ENCODE measurements around the gene OR1D5. TPM values are rescaled to one million over a fixed set of nuclear protein-coding genes. Genes with fewer than 3 reads are reported as not detected.
"Not testable (repeated sequence)": the region's sequence is repeated elsewhere in the genome, so short reads cannot be mapped to it uniquely, and the experiment has no call there.

The OR1D5 gene
- polyA plus RNA-seq, 1 donor = not detected

DNA sequence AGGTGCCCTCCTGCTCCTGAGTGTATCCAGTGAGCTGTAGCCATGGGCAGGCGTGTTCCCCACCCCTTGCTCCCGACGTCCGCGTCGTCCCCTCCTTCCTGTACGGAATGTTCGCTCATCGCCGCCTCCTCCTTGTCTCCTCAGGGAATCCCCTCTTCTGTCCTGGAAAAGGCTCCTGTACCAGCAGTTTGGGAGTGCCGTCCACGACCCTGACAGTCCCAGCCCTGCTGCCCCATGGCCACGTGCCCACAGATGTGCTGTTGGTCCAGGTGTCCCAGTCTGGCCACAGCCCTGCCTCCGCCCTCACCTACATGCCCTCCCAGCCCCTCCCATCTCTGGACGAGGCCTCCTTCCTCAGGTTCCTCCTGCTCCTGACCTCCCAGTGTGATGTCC is 30.2 kb downstream of the OR1D5 start:
- no peak for DNase-seq
- Histone ChIP-seq H3K4me3 (ENCODE audit: low read length) (no peak overlapping the region), H3K27me3 (ENCODE audit: control insufficient read depth, insufficient read depth, low read length) (no peaks in the 10 kb centered on the region), H3K4me1 (ENCODE audit: control insufficient read depth, insufficient read depth, low read length) (no peaks in the 10 kb centered on the region), H3K27ac (ENCODE audit: low read length) (no peak overlapping the region), H3K36me3 (ENCODE audit: control insufficient read depth, insufficient read depth, low read length) (peaks cover 17% of the 10 kb centered on the region), H3K9me3 (ENCODE audit: control insufficient read depth, low read depth, low read length) (no peaks in the 10 kb centered on the region)
- WGBS (ENCODE audit: insufficient coverage, low lambda C conversion rate) = no CpG with 5 or more reads among the region's 15 CpGs

GRCh38 chr17:3032258-3033247 is 30.9 kb downstream of the OR1D5 start:
- DNase-seq = no peak
- Histone ChIP-seq H3K36me3 (ENCODE audit: control insufficient read depth, insufficient read depth, low read length) (peaks cover 21% of the 10 kb centered on the region), H3K27ac (ENCODE audit: low read length) (no peak overlapping the region), H3K4me3 (ENCODE audit: low read length) (no peak overlapping the region), H3K4me1 (ENCODE audit: control insufficient read depth, insufficient read depth, low read length) (no peaks in the 10 kb centered on the region), H3K9me3 (ENCODE audit: control insufficient read depth, low read depth, low read length) (no peaks in the 10 kb centered on the region), H3K27me3 (ENCODE audit: control insufficient read depth, insufficient read depth, low read length) (no peaks in the 10 kb centered on the region)
- WGBS (ENCODE audit: insufficient coverage, low lambda C conversion rate) = no CpG with 5 or more reads among the region's 27 CpGs

- H3K36me3 ChIP-seq (ENCODE audit: control insufficient read depth, insufficient read depth, low read length) = peaks cover 33% of the 10 kb centered on the region
- H3K27ac ChIP-seq (ENCODE audit: low read length); DNase-seq; H3K27me3 ChIP-seq (ENCODE audit: control insufficient read depth, insufficient read depth, low read length); H3K9me3 ChIP-seq (ENCODE audit: control insufficient read depth, low read depth, low read length); H3K4me3 ChIP-seq (ENCODE audit: low read length); H3K4me1 ChIP-seq (ENCODE audit: control insufficient read depth, insufficient read depth, low read length): not testable (repeated sequence)
- no CpG with 5 or more reads among the region's 14 CpGs for WGBS (ENCODE audit: insufficient coverage, low lambda C conversion rate)
Measured at GRCh38 chr17:3030852-3031470, 32.4 kb downstream of the OR1D5 start.

DNA sequence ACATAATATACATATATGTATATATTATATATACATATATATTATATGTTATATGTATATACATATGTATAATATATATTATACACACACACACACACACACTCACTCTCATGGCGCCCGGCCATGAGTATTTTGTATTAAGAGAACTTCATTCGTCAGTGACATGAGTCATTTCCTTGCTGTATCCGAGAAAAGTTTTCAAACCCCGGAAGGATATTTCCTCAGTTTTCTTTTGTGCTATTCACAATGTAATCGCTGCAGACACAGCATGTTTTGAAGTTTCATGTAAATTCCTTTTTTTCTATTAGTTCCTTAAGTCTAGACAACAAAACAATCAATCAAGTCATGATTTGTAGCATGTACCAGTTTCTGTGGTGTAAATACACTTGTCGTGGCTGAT is 33.3 kb downstream of the OR1D5 start:
- Histone ChIP-seq H3K27ac (ENCODE audit: low read length) (no peak overlapping the region), H3K9me3 (ENCODE audit: control insufficient read depth, low read depth, low read length) (no peaks in the 10 kb centered on the region), H3K4me3 (ENCODE audit: low read length) (no peak overlapping the region), H3K27me3 (ENCODE audit: control insufficient read depth, insufficient read depth, low read length) (no peaks in the 10 kb centered on the region), H3K36me3 (ENCODE audit: control insufficient read depth, insufficient read depth, low read length) (peaks cover 37% of the 10 kb centered on the region), H3K4me1 (ENCODE audit: control insufficient read depth, insufficient read depth, low read length) (no peaks in the 10 kb centered on the region)
- no peak for DNase-seq
- WGBS (ENCODE audit: insufficient coverage, low lambda C conversion rate) = 82% methylated on average over 4 of the region's 7 CpGs

DNA sequence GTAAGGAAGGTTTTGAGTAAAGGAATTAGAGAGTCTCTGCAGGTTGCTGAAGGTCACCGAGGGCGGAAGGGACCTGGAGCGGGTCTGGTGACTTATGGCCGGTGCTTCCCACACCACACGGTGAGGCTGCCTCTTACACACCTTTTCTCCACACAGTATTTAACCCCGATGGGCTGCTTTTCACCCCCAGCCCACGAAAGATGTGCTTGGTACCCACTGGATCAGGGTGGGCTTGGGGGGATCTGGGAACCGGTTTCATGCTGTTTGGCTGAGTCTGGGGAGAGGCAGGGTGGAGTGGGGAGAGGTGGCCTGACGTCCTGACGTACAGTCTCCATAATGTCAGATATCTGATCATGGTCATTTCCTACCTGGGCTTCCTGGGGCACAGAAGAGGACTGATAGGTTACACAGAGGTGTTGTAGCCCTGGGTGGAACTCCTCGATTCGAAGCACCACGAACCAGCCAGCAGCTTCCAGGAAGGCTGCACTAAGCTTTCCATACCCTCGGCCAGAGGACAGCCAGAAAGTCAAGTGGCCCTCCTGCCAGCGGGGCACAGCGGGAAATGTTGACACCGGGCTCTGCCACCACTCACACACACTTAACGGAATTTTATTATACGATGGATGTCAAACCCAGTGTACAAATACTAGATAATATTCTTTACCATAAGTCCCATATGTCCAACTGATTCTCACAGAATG is 34.0 kb downstream of the OR1D5 start:
- no peaks in the 10 kb centered on the region for H3K9me3 ChIP-seq (ENCODE audit: control insufficient read depth, low read depth, low read length)
- H3K36me3 ChIP-seq (ENCODE audit: control insufficient read depth, insufficient read depth, low read length) = peaks cover 37% of the 10 kb centered on the region
- no peaks in the 10 kb centered on the region for H3K27me3 ChIP-seq (ENCODE audit: control insufficient read depth, insufficient read depth, low read length)
- DNase-seq = no peak
- H3K4me1 ChIP-seq (ENCODE audit: control insufficient read depth, insufficient read depth, low read length) = no peaks in the 10 kb centered on the region
- H3K27ac ChIP-seq (ENCODE audit: low read length) = no peak overlapping the region
- WGBS (ENCODE audit: insufficient coverage, low lambda C conversion rate) = no CpG with 5 or more reads among the region's 19 CpGs
- H3K4me3 ChIP-seq (ENCODE audit: low read length) = no peak overlapping the region

DNA sequence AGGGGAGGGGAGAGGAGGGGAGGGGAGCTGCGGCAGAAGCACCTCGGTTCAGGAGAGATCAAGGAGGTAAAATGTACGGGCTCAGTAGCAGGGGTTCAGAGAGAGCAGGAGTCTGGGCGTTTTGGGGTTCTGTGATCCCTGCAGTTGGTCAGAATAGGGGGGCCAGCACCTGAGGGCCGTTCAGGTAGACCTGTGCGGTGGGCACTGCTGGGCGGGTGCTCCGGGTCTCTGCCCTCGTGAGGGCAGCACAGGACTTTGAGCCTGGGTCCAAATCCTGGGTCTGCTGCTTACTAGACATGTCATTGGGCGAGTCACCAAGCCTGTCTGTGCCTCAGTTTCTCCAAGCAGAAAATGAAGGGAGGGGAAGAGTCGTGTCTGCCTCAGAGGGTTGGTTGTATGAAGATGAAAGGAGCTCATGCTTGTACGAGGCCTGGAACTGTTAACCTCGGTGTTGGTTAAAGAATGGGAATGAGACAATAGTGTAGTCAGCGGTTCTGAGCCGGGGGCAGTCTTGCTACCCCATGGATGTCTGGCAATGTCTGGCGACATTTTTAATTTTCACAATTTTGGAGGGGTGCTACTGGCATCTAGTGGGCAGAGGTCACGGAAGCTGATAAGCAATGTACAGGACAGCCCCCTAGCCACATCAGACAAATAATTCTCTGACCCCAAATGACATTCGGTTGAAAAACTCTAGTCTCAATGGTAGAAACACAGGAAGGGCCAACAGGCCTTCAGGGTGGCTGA is 35.4 kb downstream of the OR1D5 start:
- Histone ChIP-seq H3K4me1 (ENCODE audit: control insufficient read depth, insufficient read depth, low read length) (no peaks in the 10 kb centered on the region), H3K36me3 (ENCODE audit: control insufficient read depth, insufficient read depth, low read length) (peaks cover 40% of the 10 kb centered on the region), H3K4me3 (ENCODE audit: low read length) (no peak overlapping the region), H3K27ac (ENCODE audit: low read length) (no peak overlapping the region), H3K9me3 (ENCODE audit: control insufficient read depth, low read depth, low read length) (no peaks in the 10 kb centered on the region), H3K27me3 (ENCODE audit: control insufficient read depth, insufficient read depth, low read length) (no peaks in the 10 kb centered on the region)
- WGBS (ENCODE audit: insufficient coverage, low lambda C conversion rate) = 100% methylated on average over 2 of the region's 18 CpGs
- no peak for DNase-seq

DNA sequence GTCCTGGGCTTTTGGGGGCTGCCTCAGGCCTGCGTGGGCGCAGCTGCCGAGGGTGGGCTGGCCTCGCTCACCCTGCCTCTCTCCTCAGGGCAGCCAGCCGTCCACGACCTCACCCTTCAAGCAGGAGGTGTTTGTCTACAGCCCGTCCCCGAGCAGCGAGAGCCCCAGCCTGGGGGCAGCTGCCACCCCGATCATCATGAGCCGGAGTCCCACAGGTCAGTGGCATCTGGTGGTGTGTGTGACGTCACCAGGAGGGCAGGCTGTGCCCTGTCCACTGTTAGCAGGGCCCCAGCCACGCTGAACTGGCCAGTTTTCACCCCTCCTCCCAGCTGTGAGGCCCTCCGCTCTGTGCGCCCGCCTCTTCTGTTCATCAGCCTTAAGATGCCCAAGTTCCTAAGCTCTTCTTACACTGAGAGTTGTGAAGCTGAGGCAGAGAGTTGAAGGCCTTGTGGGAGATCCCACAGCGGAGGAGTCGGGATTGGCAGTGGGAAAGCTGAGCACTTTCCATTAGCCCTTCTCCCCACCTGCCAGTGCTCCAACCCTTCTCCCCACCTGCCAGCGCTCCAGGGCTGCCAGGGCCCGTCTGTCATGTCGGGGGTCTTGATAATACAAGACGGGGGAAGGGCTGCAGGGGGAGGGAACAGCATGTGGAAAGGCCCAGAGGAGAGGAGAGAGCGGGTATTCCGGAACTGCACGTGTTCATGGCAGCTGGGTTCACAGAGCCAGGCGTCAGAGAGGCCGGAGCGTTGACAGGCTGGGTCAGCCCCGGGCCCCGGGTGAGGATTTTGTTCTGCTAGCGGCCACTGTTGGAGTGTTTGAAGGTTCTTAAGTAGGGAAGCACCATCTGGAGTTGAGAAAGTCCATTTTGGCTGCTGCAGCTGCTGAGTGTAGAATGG is 36.3 kb downstream of the OR1D5 start:
- H3K4me3 ChIP-seq (ENCODE audit: low read length) = no peak overlapping the region
- DNase-seq = no peak
- no peak overlapping the region for H3K27ac ChIP-seq (ENCODE audit: low read length)
- H3K36me3 ChIP-seq (ENCODE audit: control insufficient read depth, insufficient read depth, low read length) = peaks cover 42% of the 10 kb centered on the region
- no peaks in the 10 kb centered on the region for H3K9me3 ChIP-seq (ENCODE audit: control insufficient read depth, low read depth, low read length)
- 100% methylated on average over 1 of the region's 31 CpGs for WGBS (ENCODE audit: insufficient coverage, low lambda C conversion rate)
- H3K27me3 ChIP-seq (ENCODE audit: control insufficient read depth, insufficient read depth, low read length) = no peaks in the 10 kb centered on the region
- no peaks in the 10 kb centered on the region for H3K4me1 ChIP-seq (ENCODE audit: control insufficient read depth, insufficient read depth, low read length)

- Histone ChIP-seq H3K27me3 (ENCODE audit: control insufficient read depth, insufficient read depth, low read length) (no peaks in the 10 kb centered on the region), H3K4me1 (ENCODE audit: control insufficient read depth, insufficient read depth, low read length) (no peaks in the 10 kb centered on the region), H3K36me3 (ENCODE audit: control insufficient read depth, insufficient read depth, low read length) (peaks cover 48% of the 10 kb centered on the region), H3K9me3 (ENCODE audit: control insufficient read depth, low read depth, low read length) (no peaks in the 10 kb centered on the region), H3K27ac (ENCODE audit: low read length) (no peak overlapping the region), H3K4me3 (ENCODE audit: low read length) (no peak overlapping the region)
- no peak for DNase-seq
- WGBS (ENCODE audit: insufficient coverage, low lambda C conversion rate) = no CpG with 5 or more reads among the region's 26 CpGs
Measured at GRCh38 chr17:3026125-3026855, 37.1 kb downstream of the OR1D5 start.

All from large intestine (tissue), 3 donors.